ENCODE results near the gene MACROD2. TPM values are rescaled to one million over a fixed set of nuclear protein-coding genes. Genes with fewer than 3 reads are reported as not detected.

MACROD2 gene
- total RNA-seq, 2 donors from 2014 or later: 0.95 to 4.2 TPM

DNA sequence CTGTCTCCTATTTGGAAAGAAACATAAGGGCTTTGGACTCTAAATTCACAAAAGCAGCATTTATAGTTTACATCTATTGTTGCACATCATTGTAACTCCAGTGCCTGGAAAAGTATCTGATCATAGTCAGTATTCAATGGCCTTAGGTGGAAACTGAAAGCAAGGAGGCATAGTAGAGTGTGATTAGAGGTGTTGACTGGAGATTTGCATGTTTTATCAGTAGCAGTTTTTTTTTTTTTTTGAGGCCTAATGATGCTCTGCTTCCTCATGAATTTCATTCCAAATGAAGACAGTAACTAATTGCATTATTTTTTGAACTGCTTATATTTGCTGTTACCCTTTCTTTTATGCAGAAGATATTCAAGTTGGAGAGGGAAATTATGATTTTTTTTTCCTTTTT is 555.3 kb downstream of the MACROD2 start:
- ATAC-seq (ENCODE audit: insufficient number of reproducible peaks, low FRiP score, low read depth) (no peak), DNase-seq (ENCODE audit: low spot score) (no peak)
- H3K36me3 ChIP-seq: no peaks in the 10 kb centered on the region
- no peak overlapping the region for H3K27ac ChIP-seq
- no peaks in the 10 kb centered on the region for H3K4me1 ChIP-seq (ENCODE audit: control insufficient read depth in 1 of 2, low read depth in 2 of 2)
- H3K27me3 ChIP-seq (replicated peaks; ENCODE audit: insufficient read depth): no peaks in the 10 kb centered on the region
- H3K4me3 ChIP-seq: no peak overlapping the region
- H3K9me3 ChIP-seq: no peaks in the 10 kb centered on the region
- TF ChIP-seq CTCF (IDR thresholded peaks at IDR 0.05): no peak

GRCh38 chr20:14553774-14554534 is 558.6 kb downstream of the MACROD2 start:
- DNase-seq (ENCODE audit: low spot score): no peak
- no peak for ATAC-seq (ENCODE audit: insufficient number of reproducible peaks, low FRiP score, low read depth)
- Histone ChIP-seq H3K4me3 (no peak overlapping the region), H3K9me3 (no peaks in the 10 kb centered on the region), H3K27ac (no peak overlapping the region), H3K4me1 (ENCODE audit: control insufficient read depth in 1 of 2, low read depth in 2 of 2) (no peaks in the 10 kb centered on the region), H3K27me3 (replicated peaks; ENCODE audit: insufficient read depth) (no peaks in the 10 kb centered on the region), H3K36me3 (no peaks in the 10 kb centered on the region)
- no peak for TF ChIP-seq CTCF (IDR thresholded peaks at IDR 0.05)

GRCh38 chr20:14555676-14556075 is 560.4 kb downstream of the MACROD2 start:
- Histone ChIP-seq H3K27ac (no peak overlapping the region), H3K27me3 (replicated peaks; ENCODE audit: insufficient read depth) (no peaks in the 10 kb centered on the region), H3K4me3 (no peak overlapping the region), H3K36me3 (no peaks in the 10 kb centered on the region), H3K4me1 (ENCODE audit: control insufficient read depth in 1 of 2, low read depth in 2 of 2) (no peaks in the 10 kb centered on the region), H3K9me3 (no peaks in the 10 kb centered on the region)
- no peak for TF ChIP-seq CTCF (IDR thresholded peaks at IDR 0.05)
- no peak for DNase-seq (ENCODE audit: low spot score)
- no peak for ATAC-seq (ENCODE audit: insufficient number of reproducible peaks, low FRiP score, low read depth)

DNA sequence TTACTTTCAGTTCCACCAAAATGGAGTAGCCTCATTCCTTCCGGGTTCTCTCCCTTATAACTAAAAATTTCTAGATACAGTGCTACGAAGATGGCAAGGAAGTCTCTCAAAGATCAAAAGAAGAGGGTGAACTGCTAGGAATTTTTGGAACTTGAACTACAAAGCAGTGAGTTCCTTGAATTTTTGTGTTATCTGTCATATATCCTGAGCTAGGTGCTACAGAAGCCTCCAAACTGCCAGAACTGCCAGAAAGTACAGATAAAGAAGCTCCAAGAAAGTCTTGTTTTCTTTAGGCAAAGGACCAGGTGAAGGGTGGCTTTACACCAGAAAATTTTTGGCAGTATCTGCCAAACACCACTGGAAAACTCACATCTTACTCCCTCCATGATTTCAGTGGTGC is 560.9 kb downstream of the MACROD2 start:
- no peaks in the 10 kb centered on the region for H3K9me3 ChIP-seq
- H3K36me3 ChIP-seq: no peaks in the 10 kb centered on the region
- H3K27me3 ChIP-seq (replicated peaks; ENCODE audit: insufficient read depth): no peaks in the 10 kb centered on the region
- H3K4me3 ChIP-seq: no peak overlapping the region
- no peak for ATAC-seq (ENCODE audit: insufficient number of reproducible peaks, low FRiP score, low read depth)
- no peak for TF ChIP-seq CTCF (IDR thresholded peaks at IDR 0.05)
- no peaks in the 10 kb centered on the region for H3K4me1 ChIP-seq (ENCODE audit: control insufficient read depth in 1 of 2, low read depth in 2 of 2)
- no peak overlapping the region for H3K27ac ChIP-seq
- no peak for DNase-seq (ENCODE audit: low spot score)

- ATAC-seq (ENCODE audit: insufficient number of reproducible peaks, low FRiP score, low read depth) (no peak), DNase-seq (ENCODE audit: low spot score) (no peak)
- H3K4me1 ChIP-seq (ENCODE audit: control insufficient read depth in 1 of 2, low read depth in 2 of 2): no peaks in the 10 kb centered on the region
- no peak overlapping the region for H3K4me3 ChIP-seq
- no peaks in the 10 kb centered on the region for H3K9me3 ChIP-seq
- H3K27me3 ChIP-seq (replicated peaks; ENCODE audit: insufficient read depth): no peaks in the 10 kb centered on the region
- no peak overlapping the region for H3K27ac ChIP-seq
- no peak for TF ChIP-seq CTCF (IDR thresholded peaks at IDR 0.05)
- H3K36me3 ChIP-seq: no peaks in the 10 kb centered on the region
These were observed 564.3 kb downstream of the MACROD2 start for GRCh38 chr20:14559612-14560011.
